CD4-positive, CD25-positive, alpha-beta regulatory T cell (primary cell): Measurements from ENCODE around the gene GRM6. TPM values are rescaled to one million over a fixed set of nuclear protein-coding genes. Genes with fewer than 3 reads are reported as not detected.
A peak's percentile ranks its signal among the peaks of the same experiment; 100 is the strongest.

ENCODE experiments used
- ATAC-seq, 2 donors: fragments of 150-1000 bp; cut with Tn5 transposase; one replicate each; pipeline ENCODE4 v1.10.0; 2021; ENCODE audit warnings: low read depth in 2 of 2, moderate number of reproducible peaks in 2 of 2, moderate library complexity in 1 of 2
- DNase-seq, 3 donors: peaks; one replicate each; pipeline versions ENCODE4 v3.0.0 to v3.0.0-alpha.2; 2012 to 2022; ENCODE audit warnings: mixed read lengths in 1 of 3
- H3K27ac ChIP-seq: one replicate; pipeline ENCODE4 v1.7.0; 2013; ENCODE audit warnings: mild to moderate bottlenecking, low read length; ENCODE audit not compliant: insufficient read depth, poor library complexity, severe bottlenecking
- H3K27me3 ChIP-seq: one replicate; pipeline ENCODE4 v1.7.0; 2013; ENCODE audit warnings: low read length; ENCODE audit not compliant: control insufficient read depth, insufficient read depth
- H3K36me3 ChIP-seq: one replicate; pipeline ENCODE4 v1.7.0; 2013; ENCODE audit warnings: mild to moderate bottlenecking, low read length, moderate library complexity; ENCODE audit not compliant: control insufficient read depth, insufficient read depth
- H3K4me1 ChIP-seq: 2 replicates; pipeline ENCODE4 v1.7.0; 2013; ENCODE audit warnings: mild to moderate bottlenecking, low read length; ENCODE audit not compliant: insufficient read depth, control insufficient read depth, poor library complexity, severe bottlenecking
- H3K4me3 ChIP-seq: one replicate; pipeline ENCODE4 v1.7.0; 2013; ENCODE audit warnings: low read depth, mild to moderate bottlenecking, low read length, moderate library complexity
- H3K9me3 ChIP-seq, 2 experiments: 1 replicate in 1 of 2; 2 replicates in 1 of 2; pipeline ENCODE4 v1.7.0; 2013; ENCODE audit warnings: low read length in 2 of 2, mild to moderate bottlenecking in 1 of 2, moderate library complexity in 1 of 2; ENCODE audit not compliant: control insufficient read depth in 2 of 2
- H3K27ac Mint-ChIP-seq, 3 donors: one replicate each; pipeline ENCODE4 v1.8.0; 2020 to 2022; ENCODE audit warnings: mild to moderate bottlenecking in 3 of 3, mixed read lengths in 3 of 3, moderate library complexity in 2 of 3
- H3K27me3 Mint-ChIP-seq: one replicate; pipeline ENCODE4 v1.8.0; 2022; ENCODE audit warnings: mild to moderate bottlenecking, mixed read lengths
- H3K36me3 Mint-ChIP-seq: one replicate; pipeline ENCODE4 v1.8.0; 2020; ENCODE audit warnings: mixed read lengths
- H3K4me1 Mint-ChIP-seq, 4 donors: one replicate each; pipeline ENCODE4 v1.8.0; 2020 to 2022; ENCODE audit warnings: mixed read lengths in 4 of 4, mild to moderate bottlenecking in 1 of 4
- H3K4me3 Mint-ChIP-seq, 4 donors: one replicate each; pipeline ENCODE4 v1.8.0; 2020 to 2022; ENCODE audit warnings: mild to moderate bottlenecking in 4 of 4, mixed read lengths in 4 of 4, moderate library complexity in 3 of 4
- H3K9me3 Mint-ChIP-seq, 7 donors: one replicate each; pipeline ENCODE4 v1.8.0; 2020 to 2022; ENCODE audit warnings: mixed read lengths in 7 of 7, mild to moderate bottlenecking in 3 of 7, moderate library complexity in 2 of 7
- polyA plus RNA-seq, 4 donors: library from polyadenylated mRNA; unstranded; fragments of 300-500 nt; fragmentation: Illumina TruSeq; gene quantifications; one replicate each; pipeline ENCODE4 v1.2.3, GENCODE V29; 2021
- total RNA-seq: library from RNA; stranded (reverse); gene quantifications from one replicate; pipeline ENCODE4 v1.2.3, GENCODE V29; 2022

GRM6 gene
- total and polyA plus RNA-seq, 5 donors from 2014 or later, result not detected

- H3K36me3 ChIP-seq, result no peaks in the 10 kb centered on the region
- Mint-ChIP-seq H3K4me1 (peaks cover 0 to 7% (median 1%) of the 10 kb centered on the region in 4 donors), H3K36me3 (no peaks in the 10 kb centered on the region), H3K9me3 (peaks cover 0 to 19% (median 3%) of the 10 kb centered on the region in 7 donors), H3K27me3 (peaks cover 8% of the 10 kb centered on the region), H3K27ac (no peak overlapping the region), H3K4me3 (no peak overlapping the region)
- no peaks in the 10 kb centered on the region for H3K27me3 ChIP-seq
- H3K4me3 ChIP-seq, result no peak overlapping the region
- ATAC-seq, result no peak
- no peak for DNase-seq
- H3K9me3 ChIP-seq, result peaks cover 3 to 24% of the 10 kb centered on the region in 2 experiments
- no peaks in the 10 kb centered on the region for H3K4me1 ChIP-seq
- no peak overlapping the region for H3K27ac ChIP-seq
Observed at GRCh38 chr5:178990491-178990890, 4.6 kb downstream of the GRM6 start.

GRCh38 chr5:178989311-178989710, 5.8 kb downstream of the GRM6 start:
- Histone ChIP-seq H3K27me3 (no peaks in the 10 kb centered on the region), H3K27ac (no peak overlapping the region), H3K4me1 (no peaks in the 10 kb centered on the region), H3K4me3 (no peak overlapping the region), H3K9me3 (peaks cover 3 to 24% of the 10 kb centered on the region in 2 experiments), H3K36me3 (no peaks in the 10 kb centered on the region)
- H3K27me3 Mint-ChIP-seq, result peaks cover 4% of the 10 kb centered on the region
- peaks cover 0 to 4% (median 0%) of the 10 kb centered on the region in 4 donors for H3K4me1 Mint-ChIP-seq
- H3K9me3 Mint-ChIP-seq, result peaks cover 0 to 18% (median 3%) of the 10 kb centered on the region in 7 donors
- no peaks in the 10 kb centered on the region for H3K36me3 Mint-ChIP-seq
- no peak for DNase-seq
- H3K4me3 Mint-ChIP-seq, result peak overlapping the region in 1 of 4 donors; percentile 27
- no peak overlapping the region for H3K27ac Mint-ChIP-seq
- ATAC-seq, result no peak

- H3K4me3 ChIP-seq, result no peak overlapping the region
- H3K9me3 Mint-ChIP-seq, result peaks cover 0 to 18% (median 3%) of the 10 kb centered on the region in 7 donors
- no peak for DNase-seq
- peaks cover 4% of the 10 kb centered on the region for H3K27me3 Mint-ChIP-seq
- no peaks in the 10 kb centered on the region for H3K36me3 Mint-ChIP-seq
- no peaks in the 10 kb centered on the region for H3K4me1 ChIP-seq
- H3K27ac ChIP-seq, result no peak overlapping the region
- no peaks in the 10 kb centered on the region for H3K27me3 ChIP-seq
- peaks cover 3 to 28% of the 10 kb centered on the region in 2 experiments for H3K9me3 ChIP-seq
- H3K4me1 Mint-ChIP-seq, result peaks cover 0 to 1% (median 0%) of the 10 kb centered on the region in 4 donors
- H3K27ac Mint-ChIP-seq, result no peak overlapping the region
- no peaks in the 10 kb centered on the region for H3K36me3 ChIP-seq
- no peak for ATAC-seq
- H3K4me3 Mint-ChIP-seq, result no peak overlapping the region
Observed at GRCh38 chr5:178988436-178989220, 6.5 kb downstream of the GRM6 start.

- H3K27ac ChIP-seq, result no peak overlapping the region
- Mint-ChIP-seq H3K4me3 (no peak overlapping the region), H3K4me1 (no peaks in the 10 kb centered on the region), H3K36me3 (no peaks in the 10 kb centered on the region), H3K9me3 (peaks cover 0 to 28% (median 3%) of the 10 kb centered on the region in 7 donors), H3K27me3 (no peaks in the 10 kb centered on the region), H3K27ac (no peak overlapping the region)
- no peaks in the 10 kb centered on the region for H3K27me3 ChIP-seq
- H3K4me1 ChIP-seq, result no peaks in the 10 kb centered on the region
- H3K36me3 ChIP-seq, result no peaks in the 10 kb centered on the region
- no peak overlapping the region for H3K4me3 ChIP-seq
- peaks cover 3 to 38% of the 10 kb centered on the region in 2 experiments for H3K9me3 ChIP-seq
- DNase-seq, result no peak
- no peak for ATAC-seq
Observed at GRCh38 chr5:178986326-178986960, 8.7 kb downstream of the GRM6 start.

GRCh38 chr5:178984145-178985072, 10.7 kb downstream of the GRM6 start:
- Mint-ChIP-seq H3K4me3 (no peak overlapping the region), H3K27me3 (no peaks in the 10 kb centered on the region)

GRCh38 chr5:178983728-178984127, 11.4 kb downstream of the GRM6 start:
- H3K27me3 ChIP-seq, result no peaks in the 10 kb centered on the region
- Mint-ChIP-seq H3K4me3 (no peak overlapping the region), H3K4me1 (no peaks in the 10 kb centered on the region), H3K9me3 (peaks cover 0 to 44% (median 6%) of the 10 kb centered on the region in 7 donors), H3K27ac (no peak overlapping the region), H3K27me3 (no peaks in the 10 kb centered on the region), H3K36me3 (no peaks in the 10 kb centered on the region)
- H3K36me3 ChIP-seq, result no peaks in the 10 kb centered on the region
- no peak overlapping the region for H3K27ac ChIP-seq
- H3K4me1 ChIP-seq, result no peaks in the 10 kb centered on the region
- no peak for DNase-seq
- ATAC-seq, result no peak
- peaks cover 11 to 43% of the 10 kb centered on the region in 2 experiments for H3K9me3 ChIP-seq
- no peak overlapping the region for H3K4me3 ChIP-seq

More at GRCh38 chr5:178984145-178985072, 10.7 kb downstream of the GRM6 start:
- no peaks in the 10 kb centered on the region for H3K36me3 Mint-ChIP-seq
- ATAC-seq (no peak), DNase-seq (no peak)
- Histone ChIP-seq H3K9me3 (peaks cover 6 to 36% of the 10 kb centered on the region in 2 experiments), H3K27ac (no peak overlapping the region), H3K4me3 (no peak overlapping the region), H3K36me3 (no peaks in the 10 kb centered on the region), H3K27me3 (no peaks in the 10 kb centered on the region), H3K4me1 (no peaks in the 10 kb centered on the region)
- H3K9me3 Mint-ChIP-seq, result peaks cover 0 to 42% (median 4%) of the 10 kb centered on the region in 7 donors
- H3K4me1 Mint-ChIP-seq, result no peaks in the 10 kb centered on the region
- no peak overlapping the region for H3K27ac Mint-ChIP-seq

GRCh38 chr5:178982941-178983340, 12.2 kb downstream of the GRM6 start:
- ATAC-seq (no peak), DNase-seq (no peak)
- Histone ChIP-seq H3K4me3 (no peak overlapping the region), H3K4me1 (no peaks in the 10 kb centered on the region), H3K27me3 (no peaks in the 10 kb centered on the region), H3K27ac (no peak overlapping the region), H3K9me3 (peaks cover 14 to 45% of the 10 kb centered on the region in 2 experiments), H3K36me3 (no peaks in the 10 kb centered on the region)
- Mint-ChIP-seq H3K4me1 (no peaks in the 10 kb centered on the region), H3K27me3 (no peaks in the 10 kb centered on the region), H3K9me3 (peaks cover 0 to 42% (median 12%) of the 10 kb centered on the region in 7 donors), H3K27ac (no peak overlapping the region), H3K4me3 (no peak overlapping the region), H3K36me3 (no peaks in the 10 kb centered on the region)
